ENCODE data around the gene RYR3. TPM values are rescaled to one million over a fixed set of nuclear protein-coding genes. Genes with fewer than 3 reads are reported as not detected.

Gene RYR3
- total and polyA plus RNA-seq, 2 of the 13 experiments (the other 11 are each of a cell fraction or from before 2014, with no cell fraction given), result not detected

DNA sequence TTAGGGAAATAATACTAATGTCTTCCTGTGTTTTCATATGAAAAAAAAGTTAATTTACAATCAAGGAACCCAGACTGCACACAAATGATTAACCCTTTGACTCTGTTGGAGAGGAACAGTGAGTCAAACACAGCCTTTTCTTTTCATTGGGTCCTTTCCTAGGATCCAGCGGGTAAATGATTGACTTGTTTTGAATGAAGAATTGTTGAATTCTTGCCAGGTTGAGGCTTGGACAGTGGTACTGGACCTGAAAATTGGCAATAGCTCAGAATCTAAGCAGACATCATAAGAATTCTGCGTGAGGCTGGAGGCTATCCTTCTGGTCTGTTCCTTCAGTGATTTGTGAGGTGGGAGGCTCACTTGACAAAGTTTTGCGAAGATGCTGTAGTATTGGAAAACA, 143.0 kb downstream of the RYR3 start (continued):
- TF ChIP-seq, protein P1, sequence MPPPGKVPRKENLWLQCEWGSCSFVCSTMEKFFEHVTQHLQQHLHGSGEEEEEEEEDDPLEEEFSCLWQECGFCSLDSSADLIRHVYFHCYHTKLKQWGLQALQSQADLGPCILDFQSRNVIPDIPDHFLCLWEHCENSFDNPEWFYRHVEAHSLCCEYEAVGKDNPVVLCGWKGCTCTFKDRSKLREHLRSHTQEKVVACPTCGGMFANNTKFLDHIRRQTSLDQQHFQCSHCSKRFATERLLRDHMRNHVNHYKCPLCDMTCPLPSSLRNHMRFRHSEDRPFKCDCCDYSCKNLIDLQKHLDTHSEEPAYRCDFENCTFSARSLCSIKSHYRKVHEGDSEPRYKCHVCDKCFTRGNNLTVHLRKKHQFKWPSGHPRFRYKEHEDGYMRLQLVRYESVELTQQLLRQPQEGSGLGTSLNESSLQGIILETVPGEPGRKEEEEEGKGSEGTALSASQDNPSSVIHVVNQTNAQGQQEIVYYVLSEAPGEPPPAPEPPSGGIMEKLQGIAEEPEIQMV (CRISPR knock-in tag; IDR thresholded peaks at IDR 0.05; ENCODE audit: low read depth), result no peak
- TF ChIP-seq MYNN (CRISPR knock-in tag; IDR thresholded peaks at IDR 0.05; ENCODE audit: low read depth) (no peak), SMAD9 (CRISPR knock-in tag; IDR thresholded peaks at IDR 0.05) (no peak), PPARG (CRISPR knock-in tag; conservative IDR thresholded peaks at IDR 0.05) (no peak), ZNF790 (CRISPR knock-in tag; IDR thresholded peaks at IDR 0.05; ENCODE audit: borderline replicate concordance) (no peak), RCOR2 (CRISPR knock-in tag; IDR thresholded peaks at IDR 0.05) (no peak)
- TF ChIP-seq, protein P2, sequence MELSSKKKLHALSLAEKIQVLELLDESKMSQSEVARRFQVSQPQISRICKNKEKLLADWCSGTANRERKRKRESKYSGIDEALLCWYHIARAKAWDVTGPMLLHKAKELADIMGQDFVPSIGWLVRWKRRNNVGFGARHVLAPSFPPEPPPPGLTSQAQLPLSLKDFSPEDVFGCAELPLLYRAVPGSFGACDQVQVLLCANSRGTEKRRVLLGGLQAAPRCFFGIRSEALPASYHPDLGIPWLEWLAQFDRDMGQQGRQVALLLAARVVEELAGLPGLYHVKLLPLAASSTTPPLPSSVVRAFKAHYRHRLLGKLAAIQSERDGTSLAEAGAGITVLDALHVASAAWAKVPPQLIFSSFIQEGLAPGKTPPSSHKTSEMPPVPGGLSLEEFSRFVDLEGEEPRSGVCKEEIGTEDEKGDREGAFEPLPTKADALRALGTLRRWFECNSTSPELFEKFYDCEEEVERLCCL (CRISPR knock-in tag; IDR thresholded peaks at IDR 0.05; ENCODE audit: borderline replicate concordance), result no peak
- TF ChIP-seq, protein P3, sequence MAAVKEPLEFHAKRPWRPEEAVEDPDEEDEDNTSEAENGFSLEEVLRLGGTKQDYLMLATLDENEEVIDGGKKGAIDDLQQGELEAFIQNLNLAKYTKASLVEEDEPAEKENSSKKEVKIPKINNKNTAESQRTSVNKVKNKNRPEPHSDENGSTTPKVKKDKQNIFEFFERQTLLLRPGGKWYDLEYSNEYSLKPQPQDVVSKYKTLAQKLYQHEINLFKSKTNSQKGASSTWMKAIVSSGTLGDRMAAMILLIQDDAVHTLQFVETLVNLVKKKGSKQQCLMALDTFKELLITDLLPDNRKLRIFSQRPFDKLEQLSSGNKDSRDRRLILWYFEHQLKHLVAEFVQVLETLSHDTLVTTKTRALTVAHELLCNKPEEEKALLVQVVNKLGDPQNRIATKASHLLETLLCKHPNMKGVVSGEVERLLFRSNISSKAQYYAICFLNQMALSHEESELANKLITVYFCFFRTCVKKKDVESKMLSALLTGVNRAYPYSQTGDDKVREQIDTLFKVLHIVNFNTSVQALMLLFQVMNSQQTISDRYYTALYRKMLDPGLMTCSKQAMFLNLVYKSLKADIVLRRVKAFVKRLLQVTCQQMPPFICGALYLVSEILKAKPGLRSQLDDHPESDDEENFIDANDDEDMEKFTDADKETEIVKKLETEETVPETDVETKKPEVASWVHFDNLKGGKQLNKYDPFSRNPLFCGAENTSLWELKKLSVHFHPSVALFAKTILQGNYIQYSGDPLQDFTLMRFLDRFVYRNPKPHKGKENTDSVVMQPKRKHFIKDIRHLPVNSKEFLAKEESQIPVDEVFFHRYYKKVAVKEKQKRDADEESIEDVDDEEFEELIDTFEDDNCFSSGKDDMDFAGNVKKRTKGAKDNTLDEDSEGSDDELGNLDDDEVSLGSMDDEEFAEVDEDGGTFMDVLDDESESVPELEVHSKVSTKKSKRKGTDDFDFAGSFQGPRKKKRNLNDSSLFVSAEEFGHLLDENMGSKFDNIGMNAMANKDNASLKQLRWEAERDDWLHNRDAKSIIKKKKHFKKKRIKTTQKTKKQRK (IDR thresholded peaks at IDR 0.05; ENCODE audit: low read length), result no peak

Data from HepG2 (cell line).